Lower leg skin (tissue), 4 donors: ENCODE results near the gene TPSAB1. TPM values are rescaled to one million over a fixed set of nuclear protein-coding genes. Genes with fewer than 3 reads are reported as not detected.

Experiments
- DNase-seq, 2 donors: peaks; one replicate each; pipeline ENCODE4 v3.0.0-alpha.2; 2019; ENCODE audit warnings: low spot score in 2 of 2
- H3K4me3 ChIP-seq: fragments of 200-600 bp; sonication (generic); 2 replicates; pipeline ENCODE4 v1.5.1; 2017; ENCODE audit warnings: mild to moderate bottlenecking, low read depth; ENCODE audit not compliant: poor library complexity, severe bottlenecking
- POLR2A ChIP-seq, 2 donors: fragments of 450-650 bp; IDR thresholded peaks; one replicate each; pipeline ENCODE4 v1.6.1; 2016 to 2017; ENCODE audit warnings: antibody characterized with exemption in 2 of 2, mild to moderate bottlenecking in 1 of 2, moderate library complexity in 1 of 2
- WGBS, 2 donors: methylation state at CpG; one replicate each; pipeline ENCODE4 v1.1.5; 2018; 5-methylcytosine and 5-hydroxymethylcytosine counted together
- intact Hi-C: fragments of 100-400 bp; cut with DNase I; formaldehyde crosslinking; loops from one replicate; pipeline ENCODE4 v1.15.0; 2023; ENCODE audit warnings: low total_unique reads
- total RNA-seq, 4 donors: library from RNA; depleted of rRNA; stranded (reverse); fragments of >200 nt; gene quantifications; one replicate each; pipeline ENCODE4 v1.1.0, GENCODE V29; 2016
- TF ChIP-seq, protein P1 (sequence below), 3 donors: fragments of 450-650 bp; IDR thresholded peaks; one replicate each; pipeline ENCODE4 v1.5.1; 2016; ENCODE audit warnings: antibody characterized with exemption in 3 of 3, mild to moderate bottlenecking in 3 of 3, moderate library complexity in 2 of 3

Gene TPSAB1
- total RNA-seq, 4 donors from 2014 or later = 16.4 to 93.5 (median 29.8) TPM

DNA sequence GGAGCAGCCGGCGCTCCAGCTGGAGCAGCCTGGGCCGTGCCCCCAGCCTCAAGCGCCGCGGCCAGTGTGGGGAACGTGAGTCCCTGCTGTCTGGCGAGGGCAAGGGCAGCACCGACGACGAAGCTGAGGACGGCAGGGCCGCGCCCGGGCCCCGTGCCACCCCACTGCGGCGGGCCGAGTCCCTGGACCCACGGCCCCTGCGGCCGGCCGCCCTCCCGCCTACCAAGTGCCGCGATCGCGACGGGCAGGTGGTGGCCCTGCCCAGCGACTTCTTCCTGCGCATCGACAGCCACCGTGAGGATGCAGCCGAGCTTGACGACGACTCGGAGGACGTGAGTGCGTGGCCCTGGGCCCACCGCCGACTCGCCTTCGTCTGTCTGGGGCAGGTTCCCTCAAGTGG, 31.4 kb upstream of the TPSAB1 start:
- no peak for TF ChIP-seq POLR2A (IDR thresholded peaks at IDR 0.05)
- TF ChIP-seq, protein P1, sequence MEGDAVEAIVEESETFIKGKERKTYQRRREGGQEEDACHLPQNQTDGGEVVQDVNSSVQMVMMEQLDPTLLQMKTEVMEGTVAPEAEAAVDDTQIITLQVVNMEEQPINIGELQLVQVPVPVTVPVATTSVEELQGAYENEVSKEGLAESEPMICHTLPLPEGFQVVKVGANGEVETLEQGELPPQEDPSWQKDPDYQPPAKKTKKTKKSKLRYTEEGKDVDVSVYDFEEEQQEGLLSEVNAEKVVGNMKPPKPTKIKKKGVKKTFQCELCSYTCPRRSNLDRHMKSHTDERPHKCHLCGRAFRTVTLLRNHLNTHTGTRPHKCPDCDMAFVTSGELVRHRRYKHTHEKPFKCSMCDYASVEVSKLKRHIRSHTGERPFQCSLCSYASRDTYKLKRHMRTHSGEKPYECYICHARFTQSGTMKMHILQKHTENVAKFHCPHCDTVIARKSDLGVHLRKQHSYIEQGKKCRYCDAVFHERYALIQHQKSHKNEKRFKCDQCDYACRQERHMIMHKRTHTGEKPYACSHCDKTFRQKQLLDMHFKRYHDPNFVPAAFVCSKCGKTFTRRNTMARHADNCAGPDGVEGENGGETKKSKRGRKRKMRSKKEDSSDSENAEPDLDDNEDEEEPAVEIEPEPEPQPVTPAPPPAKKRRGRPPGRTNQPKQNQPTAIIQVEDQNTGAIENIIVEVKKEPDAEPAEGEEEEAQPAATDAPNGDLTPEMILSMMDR (IDR thresholded peaks at IDR 0.05) = no peak
- 91 to 95% methylated on average over 19 to 29 of the region's 43 CpGs for WGBS, 2 donors

DNA sequence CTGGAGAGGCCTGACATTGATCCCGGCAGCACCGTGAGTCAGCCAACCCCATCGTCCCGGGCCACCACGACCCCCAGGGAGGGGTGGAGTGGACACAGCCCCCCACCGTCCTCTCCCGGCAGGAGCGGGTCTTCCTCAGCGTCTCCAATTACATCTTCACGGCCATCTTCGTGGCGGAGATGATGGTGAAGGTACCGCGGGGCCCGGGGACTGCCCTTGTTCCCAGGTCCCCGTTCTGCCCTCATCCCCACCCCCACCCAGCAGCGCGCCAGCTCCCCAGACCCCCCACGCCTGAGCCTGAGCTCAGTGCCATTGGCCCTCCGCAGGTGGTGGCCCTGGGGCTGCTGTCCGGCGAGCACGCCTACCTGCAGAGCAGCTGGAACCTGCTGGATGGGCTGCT, 30.0 kb upstream of the TPSAB1 start:
- no peak overlapping the region for H3K4me3 ChIP-seq
- intact Hi-C loops = no loop called here
- no peak for DNase-seq
- 88% methylated on average over 23 of the region's 23 CpGs for WGBS, 2 donors
- TF ChIP-seq, protein P1 (IDR thresholded peaks at IDR 0.05) = no peak
- no peak for TF ChIP-seq POLR2A (IDR thresholded peaks at IDR 0.05)

More for the DNA sequence above, 31.4 kb upstream of the TPSAB1 start:
- DNase-seq = no peak
- no peak overlapping the region for H3K4me3 ChIP-seq
- intact Hi-C loops = no loop called here

DNA sequence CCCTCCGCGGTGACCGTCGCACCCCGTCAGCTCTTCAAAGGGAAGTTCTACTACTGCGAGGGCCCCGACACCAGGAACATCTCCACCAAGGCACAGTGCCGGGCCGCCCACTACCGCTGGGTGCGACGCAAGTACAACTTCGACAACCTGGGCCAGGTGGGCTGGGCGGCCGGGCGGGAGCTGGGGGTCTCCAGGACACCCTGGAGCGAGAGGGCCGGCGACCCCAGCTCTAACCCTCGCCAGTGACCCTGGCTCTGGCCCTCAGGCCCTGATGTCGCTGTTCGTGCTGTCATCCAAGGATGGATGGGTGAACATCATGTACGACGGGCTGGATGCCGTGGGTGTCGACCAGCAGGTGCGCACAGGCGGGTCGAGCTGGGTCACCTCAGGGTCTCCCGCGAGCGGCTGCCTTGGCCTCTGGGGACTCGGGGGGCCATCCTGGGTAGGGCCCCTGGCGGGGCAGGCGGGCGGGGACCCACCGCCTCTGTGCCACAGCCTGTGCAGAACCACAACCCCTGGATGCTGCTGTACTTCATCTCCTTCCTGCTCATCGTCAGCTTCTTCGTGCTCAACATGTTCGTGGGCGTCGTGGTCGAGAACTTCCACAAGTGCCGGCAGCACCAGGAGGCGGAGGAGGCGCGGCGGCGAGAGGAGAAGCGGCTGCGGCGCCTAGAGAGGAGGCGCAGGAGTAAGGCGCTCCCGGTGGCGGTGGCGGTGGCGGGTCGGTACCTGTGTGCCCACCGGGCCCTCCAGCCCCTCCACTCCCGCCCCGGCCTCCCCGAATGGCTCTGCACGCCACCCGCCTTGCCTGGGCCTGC, 28.8 kb upstream of the TPSAB1 start:
- intact Hi-C loops = no loop called here
- no peak for TF ChIP-seq POLR2A (IDR thresholded peaks at IDR 0.05)
- TF ChIP-seq, protein P1 (IDR thresholded peaks at IDR 0.05) = no peak
- WGBS, 2 donors = 91 to 94% methylated on average over 26 to 65 of the region's 65 CpGs
- H3K4me3 ChIP-seq = no peak overlapping the region
- DNase-seq = no peak

DNA sequence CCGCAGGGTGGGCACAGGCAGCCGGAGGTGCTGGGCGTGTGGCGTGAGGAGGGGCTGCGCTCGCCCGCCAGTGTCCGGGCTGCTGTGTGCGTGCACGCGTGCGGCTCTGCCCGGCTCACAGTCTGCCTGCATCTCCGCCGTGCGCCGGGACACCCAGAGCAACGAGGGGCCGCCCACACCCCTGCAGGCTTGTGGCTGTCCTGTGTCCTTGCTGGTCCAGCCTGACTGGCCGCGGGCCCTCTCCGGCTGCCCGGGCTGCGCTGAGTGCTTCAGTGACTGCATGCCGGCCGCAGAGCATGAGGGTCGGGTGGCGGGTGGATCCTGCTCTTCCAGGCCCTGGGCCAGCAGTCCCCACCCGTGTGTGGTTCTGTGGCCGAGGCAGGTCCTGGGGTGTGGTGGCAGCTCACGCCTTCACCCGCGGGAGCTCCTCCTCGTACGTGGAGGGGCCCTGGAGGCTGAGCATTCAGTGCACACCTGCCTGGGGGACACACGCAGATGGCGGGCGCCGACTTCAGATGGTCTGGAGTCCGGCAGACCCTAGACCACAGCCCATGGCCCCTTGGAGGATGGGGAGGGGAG, 27.8 kb upstream of the TPSAB1 start:
- intact Hi-C loops = no loop called here
- no peak for DNase-seq
- WGBS, 2 donors = 77 to 84% methylated on average over 14 to 26 of the region's 40 CpGs
- no peak for TF ChIP-seq POLR2A (IDR thresholded peaks at IDR 0.05)
- TF ChIP-seq, protein P1 (IDR thresholded peaks at IDR 0.05) = no peak
- no peak overlapping the region for H3K4me3 ChIP-seq

DNA sequence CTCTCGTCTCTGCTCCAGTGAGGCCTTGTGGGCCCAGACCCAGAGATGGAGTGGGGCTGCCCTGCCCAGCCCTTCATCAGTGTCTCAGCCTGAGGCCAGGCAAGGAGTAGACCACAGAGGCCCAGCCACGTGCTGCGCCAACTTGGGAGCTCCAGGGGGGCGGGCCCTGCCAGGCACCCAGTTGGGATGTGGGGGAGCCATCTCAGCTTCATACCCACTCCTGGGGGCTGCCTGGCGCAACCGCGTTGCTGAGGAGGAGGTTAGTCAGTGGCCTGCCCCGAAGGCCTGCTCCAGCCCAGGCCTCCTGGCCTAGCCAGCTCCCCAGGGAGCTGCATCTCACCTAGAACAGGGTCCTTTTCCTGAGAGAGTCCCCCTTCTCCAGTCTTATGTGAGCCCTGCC, 27.3 kb upstream of the TPSAB1 start:
- no peak for TF ChIP-seq POLR2A (IDR thresholded peaks at IDR 0.05)
- TF ChIP-seq, protein P1 (IDR thresholded peaks at IDR 0.05) = no peak
- H3K4me3 ChIP-seq = no peak overlapping the region
- no peak for DNase-seq
- intact Hi-C loops = no loop called here
- WGBS, 2 donors = 73 to 77% methylated on average over 4 to 8 of the region's 8 CpGs
